ENCODE measurements around the gene C9orf57.

The C9orf57 gene

DNA sequence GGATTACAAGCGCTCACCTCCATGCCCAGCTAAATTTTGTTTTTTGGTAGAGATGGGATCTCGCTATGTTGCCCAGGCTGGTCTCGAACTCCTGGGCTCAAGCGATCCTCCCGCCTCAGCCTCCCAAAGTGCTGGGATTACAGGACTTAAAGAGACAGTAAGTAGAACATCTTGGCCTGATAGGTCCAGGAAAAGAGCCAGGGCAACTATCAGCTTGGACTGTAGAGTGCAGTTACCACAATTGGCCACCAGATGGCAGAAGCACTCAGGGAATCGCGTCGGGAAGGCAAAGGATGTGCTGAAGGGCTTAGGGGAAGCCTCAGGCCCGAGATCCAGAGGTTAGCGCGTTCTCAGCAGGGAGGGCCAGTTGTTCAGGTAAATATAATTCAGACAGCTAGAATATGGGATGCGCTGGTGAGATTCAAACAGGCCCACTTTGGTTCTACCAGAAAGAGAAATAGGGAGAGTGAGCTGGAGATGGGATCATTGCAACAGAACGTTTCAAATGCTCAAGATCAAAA is 21.5 kb downstream of the C9orf57 start:
- TF ChIP-seq GATA2 (IDR thresholded peaks at IDR 0.05; ENCODE audit: low read depth, low read length) (no peak), GATA3 (IDR thresholded peaks at IDR 0.05; ENCODE audit: low read depth, low read length) (no peak)

DNA sequence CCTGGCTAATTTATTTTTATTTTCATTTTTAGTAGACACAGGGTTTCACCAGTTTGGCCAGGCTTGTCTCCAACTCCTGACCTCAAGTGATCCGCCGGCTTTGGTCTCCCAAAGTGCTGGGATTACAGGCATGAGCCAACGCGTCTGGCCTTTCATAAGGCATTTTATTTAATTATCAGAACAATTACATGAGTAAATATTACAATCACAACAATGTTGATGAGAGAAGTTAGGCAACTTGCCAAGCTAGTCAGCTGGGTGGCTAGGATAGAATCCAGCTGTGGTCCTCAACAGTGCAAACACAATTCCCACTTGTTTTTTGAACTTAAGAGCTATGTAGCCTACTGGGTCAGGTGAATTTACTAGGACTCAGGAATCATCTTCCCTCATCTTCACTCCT is 22.0 kb downstream of the C9orf57 start:
- no peak for TF ChIP-seq GATA3 (IDR thresholded peaks at IDR 0.05; ENCODE audit: low read depth, low read length)
- TF ChIP-seq GATA2 (IDR thresholded peaks at IDR 0.05; ENCODE audit: low read depth, low read length): no peak

DNA sequence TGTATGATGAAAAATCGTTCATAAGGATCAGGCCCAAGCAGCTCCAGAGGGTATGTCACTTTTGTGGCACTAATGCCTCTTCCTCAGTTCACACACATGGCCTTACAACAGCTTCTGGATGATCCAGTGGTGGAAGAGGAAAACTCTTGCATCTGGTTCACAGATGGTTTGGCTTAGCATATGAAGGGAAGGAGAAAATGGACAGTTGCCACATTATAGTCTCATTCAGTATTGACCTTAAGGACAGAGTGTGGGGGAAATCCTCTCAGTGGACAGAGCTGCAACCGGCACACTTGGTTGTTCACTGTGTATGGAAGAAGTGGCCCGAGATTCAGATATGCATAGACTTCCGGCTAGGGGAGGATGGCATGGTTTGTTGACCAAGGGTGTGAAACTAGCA is 22.8 kb downstream of the C9orf57 start:
- TF ChIP-seq GATA2 (IDR thresholded peaks at IDR 0.05; ENCODE audit: low read depth, low read length) (no peak), GATA3 (IDR thresholded peaks at IDR 0.05; ENCODE audit: low read depth, low read length) (no peak)

DNA sequence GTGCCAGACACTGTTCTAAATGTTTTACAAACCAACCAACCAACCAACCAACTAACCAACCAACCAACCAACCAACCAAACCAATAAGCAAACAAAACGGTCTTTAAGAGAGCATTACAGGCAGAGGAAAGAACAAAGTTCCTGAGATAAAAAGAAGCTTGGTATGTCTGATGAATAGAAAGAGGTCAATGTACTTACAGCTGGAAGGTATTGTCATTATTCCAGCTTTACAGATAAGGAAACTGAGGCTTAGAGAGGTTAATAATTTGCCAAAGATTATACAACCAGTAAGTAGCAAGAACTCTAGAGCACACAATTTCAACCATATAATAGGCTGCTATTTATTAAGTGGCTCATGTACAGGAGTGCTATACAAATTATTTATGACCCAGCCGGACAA is 29.6 kb downstream of the C9orf57 start:
- no peak for TF ChIP-seq GATA2 (IDR thresholded peaks at IDR 0.05; ENCODE audit: low read depth, low read length)
- no peak for TF ChIP-seq GATA3 (IDR thresholded peaks at IDR 0.05; ENCODE audit: low read depth, low read length)

DNA sequence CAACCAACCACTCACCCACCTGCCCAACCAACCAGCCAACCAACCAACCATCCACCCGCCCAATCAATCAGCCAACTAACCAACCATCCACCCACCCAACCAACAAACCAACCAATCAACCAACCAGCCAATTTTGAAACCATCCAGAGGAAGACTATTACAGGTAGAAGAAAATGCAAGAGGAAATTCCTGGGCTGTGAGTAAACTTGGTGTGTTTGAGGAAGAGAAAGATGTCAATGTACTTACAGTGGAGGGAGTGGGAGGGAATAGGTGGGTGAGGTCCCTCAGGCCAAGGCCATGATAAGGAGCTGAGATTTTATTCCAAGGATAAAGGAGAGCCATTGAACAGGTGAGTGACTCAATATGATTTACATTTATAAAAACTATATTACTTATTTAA is 30.4 kb downstream of the C9orf57 start:
- TF ChIP-seq GATA3 (IDR thresholded peaks at IDR 0.05; ENCODE audit: low read depth, low read length): no peak
- TF ChIP-seq GATA2 (IDR thresholded peaks at IDR 0.05; ENCODE audit: low read depth, low read length): no peak

DNA sequence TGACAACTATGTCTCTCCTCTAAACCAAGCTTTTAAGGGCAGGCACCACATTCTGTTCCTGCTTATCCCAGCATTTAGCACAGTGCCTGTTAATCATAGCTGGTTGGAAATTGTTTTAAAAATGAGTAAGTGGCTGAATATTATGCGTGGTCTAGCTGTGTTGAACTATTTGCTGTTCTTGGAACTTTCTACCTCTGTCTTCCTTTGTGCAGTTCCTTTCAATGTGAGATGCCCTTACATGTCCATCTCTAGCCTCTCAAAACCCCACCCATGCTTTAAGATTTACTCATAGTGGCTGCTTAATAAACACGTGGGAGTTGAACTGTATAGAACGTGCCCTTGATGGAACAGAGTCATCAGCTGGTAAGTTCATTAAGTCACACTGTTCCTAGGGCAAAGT is 34.5 kb downstream of the C9orf57 start:
- TF ChIP-seq GATA3 (IDR thresholded peaks at IDR 0.05; ENCODE audit: low read depth, low read length) (no peak), GATA2 (IDR thresholded peaks at IDR 0.05; ENCODE audit: low read depth, low read length) (no peak)

DNA sequence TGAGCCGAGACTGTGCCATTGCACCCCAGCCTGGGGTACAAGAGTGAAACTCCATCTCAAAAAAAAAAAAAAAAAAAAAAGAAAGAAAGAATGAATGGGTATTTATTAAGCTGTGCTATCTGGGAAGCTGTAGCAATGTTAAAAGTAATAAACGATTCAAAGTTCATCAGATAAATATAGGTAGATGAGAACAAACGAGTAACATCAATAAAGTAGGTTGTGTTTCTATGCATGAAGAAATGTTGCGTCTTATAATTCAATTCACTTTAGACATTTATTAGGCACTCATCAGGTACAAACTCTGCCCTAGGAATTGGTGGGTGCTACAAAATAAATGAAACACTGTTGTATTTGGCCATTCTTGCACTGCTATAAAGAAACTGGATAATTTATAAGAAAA is 36.8 kb downstream of the C9orf57 start:
- no peak for TF ChIP-seq GATA3 (IDR thresholded peaks at IDR 0.05; ENCODE audit: low read depth, low read length)
- TF ChIP-seq GATA2 (IDR thresholded peaks at IDR 0.05; ENCODE audit: low read depth, low read length): no peak

DNA sequence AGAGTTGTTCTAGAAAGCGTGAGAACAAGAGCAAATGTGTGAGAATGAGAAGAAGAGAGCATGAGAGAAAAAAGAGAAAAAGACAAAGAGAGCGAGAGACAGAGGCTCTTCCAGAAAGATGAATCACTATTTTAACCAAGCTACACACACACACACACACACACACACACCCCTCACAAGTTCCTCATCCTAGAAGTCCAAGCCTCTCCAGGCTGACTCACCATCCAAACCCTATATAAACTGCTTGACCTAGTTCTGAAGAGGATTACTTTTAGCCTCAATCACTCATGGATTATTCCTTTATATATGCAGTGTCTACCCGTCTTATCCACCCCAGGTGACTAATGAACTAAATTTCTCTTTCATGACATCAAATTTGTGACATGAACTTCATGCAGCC is 37.6 kb downstream of the C9orf57 start:
- TF ChIP-seq GATA2 (IDR thresholded peaks at IDR 0.05; ENCODE audit: low read depth, low read length) (no peak), GATA3 (IDR thresholded peaks at IDR 0.05; ENCODE audit: low read depth, low read length) (no peak)

DNA sequence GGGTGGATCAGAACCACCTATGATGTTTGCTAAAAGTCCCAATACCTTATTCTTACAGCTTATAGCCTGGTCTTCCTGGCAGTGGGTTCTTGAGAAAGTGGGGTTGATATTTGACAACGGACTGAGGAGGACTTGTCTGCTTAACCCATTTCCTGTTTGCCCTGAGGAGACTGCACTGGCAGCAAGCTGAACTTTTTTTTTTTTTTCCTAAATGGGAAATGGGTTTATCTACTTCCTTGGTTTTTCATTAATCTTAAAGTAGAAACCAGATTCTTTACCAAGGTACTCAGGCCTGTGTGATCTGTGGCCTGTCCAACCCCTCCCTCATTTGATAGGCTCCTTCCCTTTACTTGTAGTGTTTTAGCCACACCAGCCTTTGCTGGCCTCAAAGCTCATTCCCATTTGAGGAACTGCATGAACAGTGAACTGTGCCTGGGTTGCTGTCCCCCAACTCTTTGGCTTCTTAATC is 47.1 kb downstream of the C9orf57 start:
- no peak for TF ChIP-seq GATA2 (IDR thresholded peaks at IDR 0.05; ENCODE audit: low read depth, low read length)
- TF ChIP-seq GATA3 (IDR thresholded peaks at IDR 0.05; ENCODE audit: low read depth, low read length): no peak

DNA sequence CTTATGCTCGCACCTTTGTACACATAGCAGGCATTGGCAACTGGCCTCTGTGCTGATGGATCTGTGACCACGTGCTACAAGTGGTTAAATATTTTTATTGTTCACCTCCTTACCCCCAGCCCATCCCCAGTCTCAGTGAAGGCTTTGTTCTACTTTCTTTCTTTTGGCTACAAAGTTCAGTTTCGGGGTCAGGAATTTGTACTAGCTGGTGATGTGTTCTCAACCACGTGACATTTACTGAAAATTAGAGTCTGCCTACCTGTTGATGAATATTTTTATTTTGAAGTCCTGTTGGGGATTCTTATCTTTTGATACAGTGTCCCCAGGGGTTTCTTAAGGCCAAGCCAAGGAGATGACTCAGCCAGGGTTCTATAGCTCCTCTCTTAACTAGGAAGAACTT is 47.8 kb downstream of the C9orf57 start:
- TF ChIP-seq GATA3 (IDR thresholded peaks at IDR 0.05; ENCODE audit: low read depth, low read length): no peak
- TF ChIP-seq GATA2 (IDR thresholded peaks at IDR 0.05; ENCODE audit: low read depth, low read length): no peak

DNA sequence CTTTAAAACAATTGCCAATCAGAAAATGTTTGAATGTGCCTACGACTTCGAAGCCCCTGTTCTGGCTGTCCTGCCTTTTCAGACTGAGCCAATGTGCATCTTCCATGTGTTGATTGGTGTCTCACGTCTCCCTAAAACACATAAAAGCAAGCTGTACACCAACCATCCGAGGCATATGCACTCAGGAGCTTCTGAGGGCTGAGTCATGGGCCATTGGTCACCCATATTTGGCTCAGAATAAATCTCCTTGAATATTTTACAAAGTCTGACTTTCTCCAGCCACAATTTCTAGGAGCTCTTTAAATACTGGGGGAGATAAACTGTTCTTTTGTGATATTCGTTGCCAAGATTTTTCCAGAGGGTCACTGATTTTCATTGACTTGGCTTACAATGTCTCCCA is 53.9 kb downstream of the C9orf57 start:
- TF ChIP-seq GATA2 (IDR thresholded peaks at IDR 0.05; ENCODE audit: low read depth, low read length): no peak
- TF ChIP-seq GATA3 (IDR thresholded peaks at IDR 0.05; ENCODE audit: low read depth, low read length): no peak

DNA sequence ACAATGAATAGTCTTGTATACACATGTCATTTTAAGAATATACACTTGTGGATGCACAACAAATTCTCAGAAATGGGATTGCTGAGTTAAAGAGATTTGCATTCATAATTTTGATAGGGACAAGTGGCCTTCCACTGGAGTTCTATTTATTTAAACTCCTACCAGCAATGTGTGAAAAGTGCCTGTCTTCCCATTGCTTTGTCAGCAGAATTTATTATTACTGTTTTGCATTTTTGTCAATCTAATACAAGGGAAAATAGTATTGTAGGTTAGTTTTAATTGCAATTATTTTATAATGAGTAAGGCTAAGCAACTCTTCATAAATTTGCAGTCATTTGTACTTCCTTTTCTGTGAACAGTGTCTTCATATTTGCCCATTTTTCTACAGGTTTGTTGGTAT is 55.0 kb downstream of the C9orf57 start:
- TF ChIP-seq GATA3 (IDR thresholded peaks at IDR 0.05; ENCODE audit: low read depth, low read length) (no peak), GATA2 (IDR thresholded peaks at IDR 0.05; ENCODE audit: low read depth, low read length) (no peak)
